ENCODE measurements around the gene SPA17.

The SPA17 gene

GRCh38 chr11:124638500-124638899 lies 35.2 kb upstream of the SPA17 start:
- TF ChIP-seq, protein P1, sequence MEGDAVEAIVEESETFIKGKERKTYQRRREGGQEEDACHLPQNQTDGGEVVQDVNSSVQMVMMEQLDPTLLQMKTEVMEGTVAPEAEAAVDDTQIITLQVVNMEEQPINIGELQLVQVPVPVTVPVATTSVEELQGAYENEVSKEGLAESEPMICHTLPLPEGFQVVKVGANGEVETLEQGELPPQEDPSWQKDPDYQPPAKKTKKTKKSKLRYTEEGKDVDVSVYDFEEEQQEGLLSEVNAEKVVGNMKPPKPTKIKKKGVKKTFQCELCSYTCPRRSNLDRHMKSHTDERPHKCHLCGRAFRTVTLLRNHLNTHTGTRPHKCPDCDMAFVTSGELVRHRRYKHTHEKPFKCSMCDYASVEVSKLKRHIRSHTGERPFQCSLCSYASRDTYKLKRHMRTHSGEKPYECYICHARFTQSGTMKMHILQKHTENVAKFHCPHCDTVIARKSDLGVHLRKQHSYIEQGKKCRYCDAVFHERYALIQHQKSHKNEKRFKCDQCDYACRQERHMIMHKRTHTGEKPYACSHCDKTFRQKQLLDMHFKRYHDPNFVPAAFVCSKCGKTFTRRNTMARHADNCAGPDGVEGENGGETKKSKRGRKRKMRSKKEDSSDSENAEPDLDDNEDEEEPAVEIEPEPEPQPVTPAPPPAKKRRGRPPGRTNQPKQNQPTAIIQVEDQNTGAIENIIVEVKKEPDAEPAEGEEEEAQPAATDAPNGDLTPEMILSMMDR (IDR thresholded peaks at IDR 0.05; ENCODE audit: low read depth, low read length) = no peak
- DNase-seq (ENCODE audit: low read depth, low spot score) = no peak
- H3K4me3 ChIP-seq (ENCODE audit: low read depth, low read length) = no peak overlapping the region
- in situ Hi-C loops (cut with HindIII; ENCODE audit: low sequenced_read_pairs) = no loop called here

GRCh38 chr11:124639186-124639585 lies 34.5 kb upstream of the SPA17 start:
- TF ChIP-seq, protein P1 (IDR thresholded peaks at IDR 0.05; ENCODE audit: low read depth, low read length) = no peak
- DNase-seq (ENCODE audit: low read depth, low spot score) = no peak
- no peak overlapping the region for H3K4me3 ChIP-seq (ENCODE audit: low read depth, low read length)
- in situ Hi-C loops (cut with HindIII; ENCODE audit: low sequenced_read_pairs) = no loop called here

GRCh38 chr11:124640666-124641065 lies 33.0 kb upstream of the SPA17 start:
- DNase-seq (ENCODE audit: low read depth, low spot score) = no peak
- in situ Hi-C loops (cut with HindIII; ENCODE audit: low sequenced_read_pairs) = no loop called here
- TF ChIP-seq, protein P1 (IDR thresholded peaks at IDR 0.05; ENCODE audit: low read depth, low read length) = no peak
- H3K4me3 ChIP-seq (ENCODE audit: low read depth, low read length) = no peak overlapping the region

DNA sequence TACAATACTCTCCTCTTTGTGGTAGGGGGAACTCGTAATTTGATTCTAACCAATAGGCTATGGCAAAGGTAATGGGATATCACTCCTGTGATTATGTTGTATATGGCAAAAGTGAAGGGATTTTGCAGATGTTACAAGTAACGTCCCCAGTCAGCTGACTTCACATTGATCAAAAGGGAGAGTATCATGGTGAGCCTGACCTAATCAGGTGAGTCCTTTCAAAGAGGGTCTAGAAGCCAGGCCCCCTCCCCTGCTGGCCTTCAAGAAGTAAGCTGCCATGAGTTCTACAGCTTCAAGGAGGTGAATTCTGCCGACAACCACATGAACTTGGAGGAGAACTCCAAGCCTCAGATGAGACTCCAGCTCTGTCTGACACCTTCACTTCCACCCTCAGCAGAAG lies 31.1 kb upstream of the SPA17 start:
- no peak for DNase-seq (ENCODE audit: low read depth, low spot score)
- in situ Hi-C loops (cut with HindIII; ENCODE audit: low sequenced_read_pairs) = no loop called here
- H3K4me3 ChIP-seq (ENCODE audit: low read depth, low read length) = no peak overlapping the region
- TF ChIP-seq, protein P1 (IDR thresholded peaks at IDR 0.05; ENCODE audit: low read depth, low read length) = no peak

GRCh38 chr11:124643042-124643604 lies 30.6 kb upstream of the SPA17 start:
- in situ Hi-C loops (cut with HindIII; ENCODE audit: low sequenced_read_pairs) = no loop called here
- no peak for DNase-seq (ENCODE audit: low read depth, low spot score)
- TF ChIP-seq, protein P1 (IDR thresholded peaks at IDR 0.05; ENCODE audit: low read depth, low read length) = no peak
- no peak overlapping the region for H3K4me3 ChIP-seq (ENCODE audit: low read depth, low read length)

DNA sequence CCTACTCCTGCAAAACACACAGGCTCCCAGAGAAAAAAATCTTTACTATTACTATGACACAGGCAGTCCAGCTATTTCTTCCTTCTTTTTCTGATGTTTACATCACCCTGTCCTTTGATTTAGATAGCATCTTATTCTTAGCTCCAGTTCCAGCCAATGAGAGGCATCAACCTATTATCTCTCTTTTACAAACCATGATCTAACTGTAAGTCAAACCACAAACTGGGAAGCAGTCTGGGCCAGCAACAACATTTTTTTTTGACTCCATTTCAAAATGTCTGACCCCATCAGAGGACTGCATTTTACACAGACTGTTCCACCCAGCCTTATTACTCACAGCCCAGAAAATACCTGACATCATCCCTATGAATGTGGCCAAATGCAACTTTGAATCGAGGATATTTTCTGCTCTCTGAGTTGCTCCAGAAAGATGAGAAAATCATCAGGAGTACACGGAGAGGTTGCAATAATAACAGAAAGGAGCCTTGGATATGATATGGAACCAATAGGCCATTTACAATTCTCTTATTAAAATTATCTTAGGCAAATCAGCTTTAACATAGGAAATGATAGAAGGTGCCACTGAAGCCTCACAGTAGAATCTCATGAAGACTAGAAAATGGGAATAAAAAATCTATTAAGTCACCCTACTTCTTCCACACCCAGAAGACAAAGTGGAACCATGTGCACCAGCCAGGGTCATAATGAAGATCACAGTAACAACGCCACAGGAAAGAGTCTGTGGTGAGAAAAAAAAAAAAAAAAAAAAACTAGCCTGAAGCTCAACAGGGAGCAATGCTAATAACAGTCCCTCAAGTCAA lies 29.9 kb upstream of the SPA17 start:
- H3K4me3 ChIP-seq (ENCODE audit: low read depth, low read length) = no peak overlapping the region
- TF ChIP-seq, protein P1 (IDR thresholded peaks at IDR 0.05; ENCODE audit: low read depth, low read length) = no peak

More for the DNA sequence above, 29.9 kb upstream of the SPA17 start:
- in situ Hi-C loops (cut with HindIII; ENCODE audit: low sequenced_read_pairs) = no loop called here
- DNase-seq (ENCODE audit: low read depth, low spot score) = peak; percentile 95

Measured in astrocyte of the spinal cord (primary cell).